Gastrocnemius medialis (tissue), 4 donors: ENCODE measurements around the gene GIMAP6.
"Not testable (repeated sequence)": the region's sequence is repeated elsewhere in the genome, so short reads cannot be mapped to it uniquely, and the experiment has no call there.

ENCODE experiments used
- POLR2A ChIP-seq, 2 donors: fragments of 450-650 bp; IDR thresholded peaks; one replicate each; pipeline ENCODE4 v1.6.1; 2017; ENCODE audit warnings: antibody characterized with exemption in 2 of 2, mild to moderate bottlenecking in 2 of 2, moderate library complexity in 2 of 2
- TF ChIP-seq, protein P1 (sequence below), 5 experiments: fragments of 450-650 bp in 3 of 5; fragments of 200-600 bp in 2 of 5; sonication (generic) in 2 of 5; IDR thresholded peaks in 4 of 5; conservative IDR thresholded peaks in 1 of 5; 1 replicate in 4 of 5; 2 replicates in 1 of 5; pipeline ENCODE4 v1.5.1; 2016 to 2019; ENCODE audit warnings: antibody characterized with exemption in 5 of 5, mild to moderate bottlenecking in 3 of 5, moderate library complexity in 3 of 5

DNA sequence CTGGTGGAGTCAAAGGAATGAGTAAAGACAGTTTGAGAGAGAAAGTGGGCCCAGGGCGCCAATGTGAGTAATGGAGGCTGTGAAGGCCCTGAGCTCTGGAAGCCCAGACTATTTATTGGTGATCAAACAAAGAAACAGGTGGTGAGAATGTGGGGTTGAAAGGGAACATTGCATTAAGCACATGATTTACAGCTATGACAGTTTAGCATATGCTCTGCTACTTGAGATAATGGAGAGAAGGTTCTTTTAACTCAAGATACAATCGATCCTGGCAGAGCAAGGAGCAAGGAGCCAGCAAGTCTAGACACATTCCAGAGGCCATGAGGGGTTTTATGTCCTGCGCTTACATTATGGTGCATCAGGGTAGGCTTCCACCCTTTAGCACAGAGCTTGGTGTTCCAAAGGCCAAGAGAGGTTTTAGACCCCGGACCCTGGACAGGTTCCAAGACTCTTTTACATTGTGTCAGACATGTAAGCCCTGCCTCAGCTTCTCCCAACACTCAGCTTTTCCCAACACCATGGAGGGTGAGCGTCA lies 16.9 kb downstream of the GIMAP6 start:
- TF ChIP-seq, protein P1, sequence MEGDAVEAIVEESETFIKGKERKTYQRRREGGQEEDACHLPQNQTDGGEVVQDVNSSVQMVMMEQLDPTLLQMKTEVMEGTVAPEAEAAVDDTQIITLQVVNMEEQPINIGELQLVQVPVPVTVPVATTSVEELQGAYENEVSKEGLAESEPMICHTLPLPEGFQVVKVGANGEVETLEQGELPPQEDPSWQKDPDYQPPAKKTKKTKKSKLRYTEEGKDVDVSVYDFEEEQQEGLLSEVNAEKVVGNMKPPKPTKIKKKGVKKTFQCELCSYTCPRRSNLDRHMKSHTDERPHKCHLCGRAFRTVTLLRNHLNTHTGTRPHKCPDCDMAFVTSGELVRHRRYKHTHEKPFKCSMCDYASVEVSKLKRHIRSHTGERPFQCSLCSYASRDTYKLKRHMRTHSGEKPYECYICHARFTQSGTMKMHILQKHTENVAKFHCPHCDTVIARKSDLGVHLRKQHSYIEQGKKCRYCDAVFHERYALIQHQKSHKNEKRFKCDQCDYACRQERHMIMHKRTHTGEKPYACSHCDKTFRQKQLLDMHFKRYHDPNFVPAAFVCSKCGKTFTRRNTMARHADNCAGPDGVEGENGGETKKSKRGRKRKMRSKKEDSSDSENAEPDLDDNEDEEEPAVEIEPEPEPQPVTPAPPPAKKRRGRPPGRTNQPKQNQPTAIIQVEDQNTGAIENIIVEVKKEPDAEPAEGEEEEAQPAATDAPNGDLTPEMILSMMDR (IDR thresholded peaks at IDR 0.05 in 4 of 5, conservative IDR thresholded peaks at IDR 0.05 in 1 of 5) = not testable (repeated sequence)
- not testable (repeated sequence) for TF ChIP-seq POLR2A (IDR thresholded peaks at IDR 0.05)
